SK-N-SH (cell line): ENCODE measurements around the gene SMIM5. TPM values are rescaled to one million over a fixed set of nuclear protein-coding genes. Genes with fewer than 3 reads are reported as not detected.

Experiments used
- CTCF ChIA-PET: fragments of 300-600, 350-600 bp; formaldehyde crosslinking; extraction: SDS; loops from one replicate; lab custom pipeline; 2021; lab: Yijun Ruan, JAX
- POLR2A ChIA-PET: fragments of 350-600 bp; sonication (Branson Sonifier 250); formaldehyde crosslinking; extraction: SDS; loops from one replicate; lab custom pipeline; 2020; ENCODE audit warnings: antibody characterized with exemption, inconsistent platforms; lab: Yijun Ruan, JAX
- DNase-seq: peaks from one replicate; pipeline ENCODE4 v3.0.0; 2012
- H2AFZ ChIP-seq: fragments of 200-600 bp; sonication (generic); 2 replicates; pipeline ENCODE4 v1.8.1; 2016; ENCODE audit warnings: antibody characterized with exemption, mild to moderate bottlenecking, low read depth
- H3F3A ChIP-seq: fragments of 200-600 bp; sonication (generic); replicated peaks from 2 replicates; pipeline ENCODE3; 2016; ENCODE audit warnings: antibody characterized with exemption, mild to moderate bottlenecking; ENCODE audit not compliant: insufficient read depth
- H3K27ac ChIP-seq, 2 experiments: fragments of 200-500 bp in 1 of 2; fragments of 200-600 bp in 1 of 2; sonication (Bioruptor generic) in 1 of 2; sonication (generic), shearing (Covaris generic) in 1 of 2; 2 replicates each; pipeline versions ENCODE4 v1.5.1 to v1.6.1; 2014 to 2016; ENCODE audit warnings: low read depth in 2 of 2, inconsistent platforms in 1 of 2, low read length in 1 of 2, mild to moderate bottlenecking in 1 of 2, mixed read lengths in 1 of 2
- H3K27me3 ChIP-seq: fragments of 200-600 bp; sonication (generic), shearing (Covaris generic); 2 replicates; pipeline ENCODE4 v1.6.1; 2016; ENCODE audit warnings: mixed run types; ENCODE audit not compliant: insufficient read depth
- H3K36me3 ChIP-seq, 2 experiments: fragments of 200-500 bp in 1 of 2; fragments of 200-600 bp in 1 of 2; sonication (Bioruptor generic) in 1 of 2; sonication (generic) in 1 of 2; replicated peaks in 1 of 2; 2 replicates each; pipeline versions ENCODE3 to v1.5.1; 2014 to 2016; ENCODE audit warnings: low read length in 1 of 2, mild to moderate bottlenecking in 1 of 2; ENCODE audit not compliant: insufficient read depth in 2 of 2, control insufficient read depth in 1 of 2
- H3K4me1 ChIP-seq, 2 experiments: fragments of 200-500 bp in 1 of 2; fragments of 200-600 bp in 1 of 2; sonication (Bioruptor generic) in 1 of 2; sonication (generic), shearing (Covaris generic) in 1 of 2; 2 replicates each; pipeline versions ENCODE4 v1.5.1 to v1.6.1; 2014 to 2016; ENCODE audit warnings: low read depth in 1 of 2, low read length in 1 of 2, mixed run types in 1 of 2; ENCODE audit not compliant: insufficient read depth in 2 of 2, control insufficient read depth in 1 of 2
- H3K4me2 ChIP-seq: fragments of 200-600 bp; sonication (generic), shearing (Covaris generic); 2 replicates; pipeline ENCODE4 v1.6.1; 2017; ENCODE audit warnings: mixed run types
- H3K4me3 ChIP-seq, 2 experiments: fragments of 200-500 bp in 1 of 2; fragments of 200-600 bp in 1 of 2; sonication (Bioruptor generic) in 1 of 2; sonication (generic), shearing (Covaris generic) in 1 of 2; 2 replicates each; pipeline versions ENCODE4 v1.5.1 to v1.8.1; 2014 to 2016; ENCODE audit warnings: low read depth in 2 of 2, inconsistent platforms in 1 of 2, low read length in 1 of 2, mild to moderate bottlenecking in 1 of 2, mixed read lengths in 1 of 2, moderate library complexity in 1 of 2
- H3K79me2 ChIP-seq: fragments of 200-600 bp; sonication (generic); 2 replicates; pipeline ENCODE4 v1.8.1; 2017; ENCODE audit warnings: mild to moderate bottlenecking; ENCODE audit not compliant: insufficient read depth
- H3K9ac ChIP-seq: fragments of 200-600 bp; sonication (generic); 2 replicates; pipeline ENCODE4 v1.6.1; 2017; ENCODE audit warnings: mixed run types
- H3K9me2 ChIP-seq: fragments of 200-600 bp; sonication (generic); 2 replicates; pipeline ENCODE4 v1.6.1; 2017; ENCODE audit warnings: mixed run types
- H3K9me3 ChIP-seq: fragments of 200-600 bp; sonication (generic); 2 replicates; pipeline ENCODE4 v1.6.1; 2017; ENCODE audit warnings: mixed run types, mild to moderate bottlenecking, moderate library complexity
- H4K20me1 ChIP-seq: fragments of 200-600 bp; sonication (generic); 2 replicates; pipeline ENCODE4 v1.6.1; 2017; ENCODE audit warnings: mild to moderate bottlenecking, mixed run types; ENCODE audit not compliant: insufficient read depth
- CTCF ChIP-seq: fragments of 200-600 bp; sonication (generic); IDR thresholded peaks from 2 replicates; pipeline ENCODE4 v1.6.1; 2017; ENCODE audit warnings: antibody characterized with exemption, mild to moderate bottlenecking, moderate library complexity
- EP300 ChIP-seq, 2 experiments: IDR thresholded peaks; 2 replicates each; pipeline versions ENCODE4 v1.4.0 to v1.6.1; 2012; ENCODE audit warnings: borderline replicate concordance in 1 of 2, low read depth in 1 of 2, low read length in 1 of 2
- FOXJ3 ChIP-seq: sonication (generic); formaldehyde crosslinking; IDR thresholded peaks from 2 replicates; pipeline ENCODE4 v1.5.1; 2020; ENCODE audit warnings: mild to moderate bottlenecking, missing genetic modification reagents
- FOXM1 ChIP-seq: IDR thresholded peaks from 2 replicates; pipeline ENCODE4 v1.4.0; 2012; ENCODE audit warnings: low read depth, mild to moderate bottlenecking
- GATA2 ChIP-seq: sonication (generic); formaldehyde crosslinking; IDR thresholded peaks from 2 replicates; pipeline ENCODE4 v1.5.0; 2020; ENCODE audit warnings: mild to moderate bottlenecking, missing genetic modification reagents
- JUND ChIP-seq: IDR thresholded peaks from 2 replicates; pipeline ENCODE4 v1.4.0; 2012
- MEF2A ChIP-seq: IDR thresholded peaks from 2 replicates; pipeline ENCODE4 v1.4.0; 2012; ENCODE audit warnings: low read depth, borderline replicate concordance
- MXI1 ChIP-seq: IDR thresholded peaks from 2 replicates; pipeline ENCODE4 v1.6.1; 2012; ENCODE audit warnings: mild to moderate bottlenecking, low read depth, low read length, improper control_type of control experiment
- PBX3 ChIP-seq: IDR thresholded peaks from 2 replicates; pipeline ENCODE4; 2012
- POLR2AphosphoS5 ChIP-seq: IDR thresholded peaks from 2 replicates; pipeline ENCODE4 v1.6.1; 2012; ENCODE audit warnings: low read depth, low read length
- RAD21 ChIP-seq: IDR thresholded peaks from 2 replicates; pipeline ENCODE4 v1.6.1; 2012; ENCODE audit warnings: mild to moderate bottlenecking, low read length
- REST ChIP-seq: IDR thresholded peaks from 2 replicates; pipeline ENCODE4 v1.6.1; 2012; ENCODE audit warnings: mild to moderate bottlenecking, low read depth, low read length, moderate library complexity
- SIN3A ChIP-seq: IDR thresholded peaks from 2 replicates; pipeline ENCODE4 v1.6.1; 2012; ENCODE audit warnings: low read depth, mild to moderate bottlenecking, low read length, moderate library complexity, borderline replicate concordance
- TAF1 ChIP-seq: IDR thresholded peaks from 2 replicates; pipeline ENCODE4 v1.6.1; 2012; ENCODE audit warnings: low read depth, mild to moderate bottlenecking, low read length, moderate library complexity, borderline replicate concordance
- TCF12 ChIP-seq: IDR thresholded peaks from 2 replicates; pipeline ENCODE4 v1.4.0; 2012
- TEAD4 ChIP-seq: IDR thresholded peaks from 2 replicates; pipeline ENCODE4 v1.4.0; 2012; ENCODE audit warnings: mild to moderate bottlenecking, borderline replicate concordance; ENCODE audit not compliant: insufficient read depth
- YY1 ChIP-seq: IDR thresholded peaks from 2 replicates; pipeline ENCODE4 v1.4.0; 2012; ENCODE audit warnings: low read depth, mild to moderate bottlenecking
- WGBS: methylation state at CpG from one replicate; pipeline ENCODE4 v1.1.6; 2017; ENCODE audit warnings: low lambda C conversion rate; 5-methylcytosine and 5-hydroxymethylcytosine counted together
- polyA plus RNA-seq, 3 experiments: library from polyadenylated mRNA; depleted of rRNA; stranded (reverse); fragments of >200 nt; gene quantifications; 2 replicates each; pipeline ENCODE4 v1.2.3, GENCODE V29; 2012
- TF ChIP-seq, protein P1 (sequence below): fragments of 150-350 bp; IDR thresholded peaks from 2 replicates; pipeline ENCODE4 v1.6.1; 2017; ENCODE audit warnings: antibody characterized with exemption, low read length, low read depth, borderline replicate concordance
- TF ChIP-seq, protein P2 (sequence below): IDR thresholded peaks from 2 replicates; pipeline ENCODE4 v1.4.0; 2012; ENCODE audit warnings: low read depth, borderline replicate concordance
- TF ChIP-seq, protein P3 (sequence below): IDR thresholded peaks from 2 replicates; pipeline ENCODE4 v1.4.0; 2012; ENCODE audit warnings: low read depth
- TF ChIP-seq, protein P4 (sequence below): IDR thresholded peaks from 2 replicates; pipeline ENCODE4 v1.4.0; 2012; ENCODE audit warnings: low read depth, borderline replicate concordance

SMIM5 gene
- polyA plus RNA-seq, 1 of the 3 experiments (the other 2 are of a cell fraction): 0.02 TPM

DNA sequence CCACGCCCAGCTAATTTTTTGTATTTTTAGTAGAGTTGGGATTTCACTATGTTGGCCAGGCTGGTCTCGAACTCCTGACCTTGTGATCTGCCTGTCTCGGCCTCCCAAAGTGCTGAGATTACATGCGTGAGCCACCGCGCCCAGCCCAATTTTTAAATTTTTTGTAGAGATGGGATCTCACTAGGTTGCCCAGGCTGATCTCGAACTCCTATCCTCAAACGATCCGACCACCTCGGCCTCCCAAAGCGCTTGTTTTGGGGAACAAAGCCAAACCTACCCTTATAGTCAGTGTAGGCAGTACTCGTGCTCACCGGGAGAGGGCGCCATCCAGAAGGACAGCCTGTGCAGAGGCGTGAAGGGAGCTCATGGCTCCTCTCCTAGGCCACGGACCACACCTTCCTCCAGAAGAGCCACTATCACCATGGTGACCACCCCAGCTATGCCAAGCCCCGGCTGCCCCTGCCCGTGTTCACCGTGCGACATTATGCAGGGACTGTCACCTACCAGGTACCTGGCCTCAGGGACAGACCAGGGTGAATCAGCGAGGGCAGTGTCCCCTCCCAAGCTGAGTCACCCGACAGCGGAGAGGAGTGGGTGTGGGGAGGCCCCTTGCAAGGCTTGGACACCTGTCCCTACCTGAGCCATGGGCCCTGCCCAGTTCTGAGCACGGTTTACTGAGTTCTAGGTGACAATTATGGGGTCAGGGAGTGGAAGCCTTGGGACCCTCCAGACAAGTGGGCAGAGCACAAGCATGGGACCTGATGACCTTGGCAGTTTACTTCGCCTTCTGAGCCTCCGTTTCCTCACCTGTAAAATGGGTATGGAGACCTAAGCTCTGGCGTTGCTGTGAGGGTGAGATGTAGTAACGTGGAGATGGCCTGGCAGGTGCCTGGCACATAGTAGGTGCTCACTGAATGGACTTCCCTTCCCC lies 31.9 kb upstream of the SMIM5 start:
- no peaks in the 10 kb centered on the region for H3K9me2 ChIP-seq
- no peaks in the 10 kb centered on the region for H4K20me1 ChIP-seq
- H3K4me1 ChIP-seq: no peaks in the 10 kb centered on the region
- H3K4me2 ChIP-seq: no peak overlapping the region
- H3K9me3 ChIP-seq: no peaks in the 10 kb centered on the region
- H3K36me3 ChIP-seq: no peaks in the 10 kb centered on the region
- no peaks in the 10 kb centered on the region for H3K79me2 ChIP-seq
- no peak overlapping the region for H2AFZ ChIP-seq
- 53% methylated on average over 28 of the region's 28 CpGs for WGBS
- no peak overlapping the region for H3K27ac ChIP-seq
- ChIA-PET POLR2A (interaction anchor here (0.5 kb wide), 1 partner anchor 555 kb away, joined by 3 read pairs; no protein-coding TSS in a partner anchor), CTCF (interaction anchor here (0.5 to 8.9 kb wide), 40 partner anchors 10 to 471 kb away, joined by 3 to 103 read pairs (median 4); partner anchors contain the start of genes GALK1, RECQL5, SAP30BP and SMIM5)
- H3K4me3 ChIP-seq: no peak overlapping the region
- DNase-seq: peak; percentile 83
- H3F3A ChIP-seq: no peaks in the 10 kb centered on the region
- H3K9ac ChIP-seq: no peak overlapping the region
- H3K27me3 ChIP-seq: no peaks in the 10 kb centered on the region
- TF ChIP-seq JUND (no peak), FOXM1 (no peak), REST (no peak), CTCF (peak; percentile 92), EP300 (IDR thresholded peaks at IDR 0.05; ENCODE audit: borderline replicate concordance in 1 of 2, low read depth in 1 of 2, low read length in 1 of 2) (no peak), RAD21 (peak; percentile 41), GATA2 (CRISPR knock-in tag) (no peak), YY1 (no peak), MXI1 (no peak), SIN3A (no peak), TAF1 (no peak), TEAD4 (no peak), MEF2A (no peak), FOXJ3 (peak; percentile 24; the same call in 1 of the 2 replicates), POLR2AphosphoS5 (no peak), PBX3 (no peak), TCF12 (no peak)
- TF ChIP-seq, protein P1, sequence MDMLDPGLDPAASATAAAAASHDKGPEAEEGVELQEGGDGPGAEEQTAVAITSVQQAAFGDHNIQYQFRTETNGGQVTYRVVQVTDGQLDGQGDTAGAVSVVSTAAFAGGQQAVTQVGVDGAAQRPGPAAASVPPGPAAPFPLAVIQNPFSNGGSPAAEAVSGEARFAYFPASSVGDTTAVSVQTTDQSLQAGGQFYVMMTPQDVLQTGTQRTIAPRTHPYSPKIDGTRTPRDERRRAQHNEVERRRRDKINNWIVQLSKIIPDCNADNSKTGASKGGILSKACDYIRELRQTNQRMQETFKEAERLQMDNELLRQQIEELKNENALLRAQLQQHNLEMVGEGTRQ: no peak
- TF ChIP-seq, protein P2, sequence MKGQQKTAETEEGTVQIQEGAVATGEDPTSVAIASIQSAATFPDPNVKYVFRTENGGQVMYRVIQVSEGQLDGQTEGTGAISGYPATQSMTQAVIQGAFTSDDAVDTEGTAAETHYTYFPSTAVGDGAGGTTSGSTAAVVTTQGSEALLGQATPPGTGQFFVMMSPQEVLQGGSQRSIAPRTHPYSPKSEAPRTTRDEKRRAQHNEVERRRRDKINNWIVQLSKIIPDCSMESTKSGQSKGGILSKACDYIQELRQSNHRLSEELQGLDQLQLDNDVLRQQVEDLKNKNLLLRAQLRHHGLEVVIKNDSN: no peak
- TF ChIP-seq, protein P3, sequence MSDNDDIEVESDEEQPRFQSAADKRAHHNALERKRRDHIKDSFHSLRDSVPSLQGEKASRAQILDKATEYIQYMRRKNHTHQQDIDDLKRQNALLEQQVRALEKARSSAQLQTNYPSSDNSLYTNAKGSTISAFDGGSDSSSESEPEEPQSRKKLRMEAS: no peak
- TF ChIP-seq, protein P4, sequence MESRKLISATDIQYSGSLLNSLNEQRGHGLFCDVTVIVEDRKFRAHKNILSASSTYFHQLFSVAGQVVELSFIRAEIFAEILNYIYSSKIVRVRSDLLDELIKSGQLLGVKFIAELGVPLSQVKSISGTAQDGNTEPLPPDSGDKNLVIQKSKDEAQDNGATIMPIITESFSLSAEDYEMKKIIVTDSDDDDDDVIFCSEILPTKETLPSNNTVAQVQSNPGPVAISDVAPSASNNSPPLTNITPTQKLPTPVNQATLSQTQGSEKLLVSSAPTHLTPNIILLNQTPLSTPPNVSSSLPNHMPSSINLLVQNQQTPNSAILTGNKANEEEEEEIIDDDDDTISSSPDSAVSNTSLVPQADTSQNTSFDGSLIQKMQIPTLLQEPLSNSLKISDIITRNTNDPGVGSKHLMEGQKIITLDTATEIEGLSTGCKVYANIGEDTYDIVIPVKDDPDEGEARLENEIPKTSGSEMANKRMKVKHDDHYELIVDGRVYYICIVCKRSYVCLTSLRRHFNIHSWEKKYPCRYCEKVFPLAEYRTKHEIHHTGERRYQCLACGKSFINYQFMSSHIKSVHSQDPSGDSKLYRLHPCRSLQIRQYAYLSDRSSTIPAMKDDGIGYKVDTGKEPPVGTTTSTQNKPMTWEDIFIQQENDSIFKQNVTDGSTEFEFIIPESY: no peak
